ENCODE data around the gene PNMA6E. TPM values are rescaled to one million over a fixed set of nuclear protein-coding genes. Genes with fewer than 3 reads are reported as not detected.

The PNMA6E gene
- total and polyA plus RNA-seq, 2 experiments from 2014 or later: not detected

DNA sequence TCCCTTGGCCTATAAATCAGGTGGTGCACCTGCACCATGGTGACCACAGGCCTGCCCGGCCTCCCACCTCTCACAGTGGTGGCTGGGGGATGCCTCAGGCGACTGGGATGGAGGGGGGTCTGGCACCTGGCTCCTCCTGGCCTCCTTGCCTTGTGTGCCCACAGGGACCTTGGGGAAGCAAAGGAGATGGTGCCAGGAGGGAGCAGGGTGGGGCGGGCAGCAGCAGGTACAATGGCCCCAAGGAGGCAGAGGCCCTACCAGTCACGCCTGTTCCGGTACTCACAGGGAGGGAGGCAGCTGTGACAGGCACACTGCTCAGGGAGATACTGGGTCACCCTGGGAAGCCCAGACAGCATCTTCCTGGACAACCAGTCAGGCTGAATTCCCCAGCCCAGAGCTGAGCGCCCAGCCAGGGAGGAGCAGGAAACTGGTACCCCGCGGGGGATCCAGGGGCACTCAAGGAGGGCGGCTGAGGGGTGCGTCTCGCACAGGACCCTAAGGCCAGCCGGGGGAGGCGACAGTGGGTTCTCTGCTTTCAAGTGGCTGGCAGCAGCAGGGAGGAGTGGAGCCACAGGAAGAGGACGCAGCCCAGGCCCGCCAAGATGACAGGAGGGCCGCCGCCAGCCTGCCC is 45.9 kb upstream of the PNMA6E start (continued):
- TF ChIP-seq, protein P1, sequence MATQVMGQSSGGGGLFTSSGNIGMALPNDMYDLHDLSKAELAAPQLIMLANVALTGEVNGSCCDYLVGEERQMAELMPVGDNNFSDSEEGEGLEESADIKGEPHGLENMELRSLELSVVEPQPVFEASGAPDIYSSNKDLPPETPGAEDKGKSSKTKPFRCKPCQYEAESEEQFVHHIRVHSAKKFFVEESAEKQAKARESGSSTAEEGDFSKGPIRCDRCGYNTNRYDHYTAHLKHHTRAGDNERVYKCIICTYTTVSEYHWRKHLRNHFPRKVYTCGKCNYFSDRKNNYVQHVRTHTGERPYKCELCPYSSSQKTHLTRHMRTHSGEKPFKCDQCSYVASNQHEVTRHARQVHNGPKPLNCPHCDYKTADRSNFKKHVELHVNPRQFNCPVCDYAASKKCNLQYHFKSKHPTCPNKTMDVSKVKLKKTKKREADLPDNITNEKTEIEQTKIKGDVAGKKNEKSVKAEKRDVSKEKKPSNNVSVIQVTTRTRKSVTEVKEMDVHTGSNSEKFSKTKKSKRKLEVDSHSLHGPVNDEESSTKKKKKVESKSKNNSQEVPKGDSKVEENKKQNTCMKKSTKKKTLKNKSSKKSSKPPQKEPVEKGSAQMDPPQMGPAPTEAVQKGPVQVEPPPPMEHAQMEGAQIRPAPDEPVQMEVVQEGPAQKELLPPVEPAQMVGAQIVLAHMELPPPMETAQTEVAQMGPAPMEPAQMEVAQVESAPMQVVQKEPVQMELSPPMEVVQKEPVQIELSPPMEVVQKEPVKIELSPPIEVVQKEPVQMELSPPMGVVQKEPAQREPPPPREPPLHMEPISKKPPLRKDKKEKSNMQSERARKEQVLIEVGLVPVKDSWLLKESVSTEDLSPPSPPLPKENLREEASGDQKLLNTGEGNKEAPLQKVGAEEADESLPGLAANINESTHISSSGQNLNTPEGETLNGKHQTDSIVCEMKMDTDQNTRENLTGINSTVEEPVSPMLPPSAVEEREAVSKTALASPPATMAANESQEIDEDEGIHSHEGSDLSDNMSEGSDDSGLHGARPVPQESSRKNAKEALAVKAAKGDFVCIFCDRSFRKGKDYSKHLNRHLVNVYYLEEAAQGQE (IDR thresholded peaks at IDR 0.05; ENCODE audit: unreplicated experiment): no peak
- TF ChIP-seq ZNF114 (CRISPR knock-in tag; IDR thresholded peaks at IDR 0.05) (no peak), CREB1 (CRISPR knock-in tag; IDR thresholded peaks at IDR 0.05; ENCODE audit: low read depth) (no peak), NANOG (IDR thresholded peaks at IDR 0.05; ENCODE audit: borderline replicate concordance) (no peak), STAT1 (IDR thresholded peaks at IDR 0.05; ENCODE audit: unreplicated experiment) (no peak)
- TF ChIP-seq, protein P2, sequence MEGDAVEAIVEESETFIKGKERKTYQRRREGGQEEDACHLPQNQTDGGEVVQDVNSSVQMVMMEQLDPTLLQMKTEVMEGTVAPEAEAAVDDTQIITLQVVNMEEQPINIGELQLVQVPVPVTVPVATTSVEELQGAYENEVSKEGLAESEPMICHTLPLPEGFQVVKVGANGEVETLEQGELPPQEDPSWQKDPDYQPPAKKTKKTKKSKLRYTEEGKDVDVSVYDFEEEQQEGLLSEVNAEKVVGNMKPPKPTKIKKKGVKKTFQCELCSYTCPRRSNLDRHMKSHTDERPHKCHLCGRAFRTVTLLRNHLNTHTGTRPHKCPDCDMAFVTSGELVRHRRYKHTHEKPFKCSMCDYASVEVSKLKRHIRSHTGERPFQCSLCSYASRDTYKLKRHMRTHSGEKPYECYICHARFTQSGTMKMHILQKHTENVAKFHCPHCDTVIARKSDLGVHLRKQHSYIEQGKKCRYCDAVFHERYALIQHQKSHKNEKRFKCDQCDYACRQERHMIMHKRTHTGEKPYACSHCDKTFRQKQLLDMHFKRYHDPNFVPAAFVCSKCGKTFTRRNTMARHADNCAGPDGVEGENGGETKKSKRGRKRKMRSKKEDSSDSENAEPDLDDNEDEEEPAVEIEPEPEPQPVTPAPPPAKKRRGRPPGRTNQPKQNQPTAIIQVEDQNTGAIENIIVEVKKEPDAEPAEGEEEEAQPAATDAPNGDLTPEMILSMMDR (conservative IDR thresholded peaks at IDR 0.05; ENCODE audit: low read depth in 2 of 2): no peak

- H3K36me3 Mint-ChIP-seq (ENCODE audit: low read depth): no peaks in the 10 kb centered on the region
- H3K4me3 ChIP-seq: no peak overlapping the region
- no peaks in the 10 kb centered on the region for H4K20me1 ChIP-seq (replicated peaks; ENCODE audit: insufficient read depth)
- H2AFZ ChIP-seq: no peak overlapping the region
- H3K4me2 ChIP-seq: no peak overlapping the region
- peaks cover 5% of the 10 kb centered on the region for H3K27me3 Mint-ChIP-seq (ENCODE audit: insufficient read depth, low read depth, poor library complexity)
- no peaks in the 10 kb centered on the region for H3K4me1 ChIP-seq (ENCODE audit: insufficient read depth)
- H3F3A ChIP-seq (replicated peaks; ENCODE audit: low read depth): no peaks in the 10 kb centered on the region
- H3K27ac ChIP-seq (ENCODE audit: low read depth): no peak overlapping the region
- no peak overlapping the region for H3K27ac Mint-ChIP-seq
- H3K9me3 Mint-ChIP-seq: no peaks in the 10 kb centered on the region
- no peaks in the 10 kb centered on the region for H3K36me3 ChIP-seq (ENCODE audit: insufficient read depth)
- H3K4me1 Mint-ChIP-seq: no peaks in the 10 kb centered on the region
- H3K4me3 Mint-ChIP-seq: no peak overlapping the region
- H3K27me3 ChIP-seq (ENCODE audit: insufficient read depth): no peaks in the 10 kb centered on the region
- H3K79me2 ChIP-seq (replicated peaks; ENCODE audit: insufficient read depth): no peaks in the 10 kb centered on the region
- H3K9me2 ChIP-seq (ENCODE audit: insufficient read depth): no peaks in the 10 kb centered on the region
- no peak for ATAC-seq
- no peak for DNase-seq (ENCODE audit: low spot score)
- TF ChIP-seq ETS1 (IDR thresholded peaks at IDR 0.05): no peak
- TF ChIP-seq, protein P2 (conservative IDR thresholded peaks at IDR 0.05; ENCODE audit: low read depth in 2 of 2): no peak
- no peak for TF ChIP-seq ZNF331 (CRISPR knock-in tag; IDR thresholded peaks at IDR 0.05; ENCODE audit: low read depth)
- TF ChIP-seq STAT1 (IDR thresholded peaks at IDR 0.05; ENCODE audit: unreplicated experiment): no peak
- TF ChIP-seq NANOG (IDR thresholded peaks at IDR 0.05; ENCODE audit: borderline replicate concordance): no peak
- TF ChIP-seq, protein P3, sequence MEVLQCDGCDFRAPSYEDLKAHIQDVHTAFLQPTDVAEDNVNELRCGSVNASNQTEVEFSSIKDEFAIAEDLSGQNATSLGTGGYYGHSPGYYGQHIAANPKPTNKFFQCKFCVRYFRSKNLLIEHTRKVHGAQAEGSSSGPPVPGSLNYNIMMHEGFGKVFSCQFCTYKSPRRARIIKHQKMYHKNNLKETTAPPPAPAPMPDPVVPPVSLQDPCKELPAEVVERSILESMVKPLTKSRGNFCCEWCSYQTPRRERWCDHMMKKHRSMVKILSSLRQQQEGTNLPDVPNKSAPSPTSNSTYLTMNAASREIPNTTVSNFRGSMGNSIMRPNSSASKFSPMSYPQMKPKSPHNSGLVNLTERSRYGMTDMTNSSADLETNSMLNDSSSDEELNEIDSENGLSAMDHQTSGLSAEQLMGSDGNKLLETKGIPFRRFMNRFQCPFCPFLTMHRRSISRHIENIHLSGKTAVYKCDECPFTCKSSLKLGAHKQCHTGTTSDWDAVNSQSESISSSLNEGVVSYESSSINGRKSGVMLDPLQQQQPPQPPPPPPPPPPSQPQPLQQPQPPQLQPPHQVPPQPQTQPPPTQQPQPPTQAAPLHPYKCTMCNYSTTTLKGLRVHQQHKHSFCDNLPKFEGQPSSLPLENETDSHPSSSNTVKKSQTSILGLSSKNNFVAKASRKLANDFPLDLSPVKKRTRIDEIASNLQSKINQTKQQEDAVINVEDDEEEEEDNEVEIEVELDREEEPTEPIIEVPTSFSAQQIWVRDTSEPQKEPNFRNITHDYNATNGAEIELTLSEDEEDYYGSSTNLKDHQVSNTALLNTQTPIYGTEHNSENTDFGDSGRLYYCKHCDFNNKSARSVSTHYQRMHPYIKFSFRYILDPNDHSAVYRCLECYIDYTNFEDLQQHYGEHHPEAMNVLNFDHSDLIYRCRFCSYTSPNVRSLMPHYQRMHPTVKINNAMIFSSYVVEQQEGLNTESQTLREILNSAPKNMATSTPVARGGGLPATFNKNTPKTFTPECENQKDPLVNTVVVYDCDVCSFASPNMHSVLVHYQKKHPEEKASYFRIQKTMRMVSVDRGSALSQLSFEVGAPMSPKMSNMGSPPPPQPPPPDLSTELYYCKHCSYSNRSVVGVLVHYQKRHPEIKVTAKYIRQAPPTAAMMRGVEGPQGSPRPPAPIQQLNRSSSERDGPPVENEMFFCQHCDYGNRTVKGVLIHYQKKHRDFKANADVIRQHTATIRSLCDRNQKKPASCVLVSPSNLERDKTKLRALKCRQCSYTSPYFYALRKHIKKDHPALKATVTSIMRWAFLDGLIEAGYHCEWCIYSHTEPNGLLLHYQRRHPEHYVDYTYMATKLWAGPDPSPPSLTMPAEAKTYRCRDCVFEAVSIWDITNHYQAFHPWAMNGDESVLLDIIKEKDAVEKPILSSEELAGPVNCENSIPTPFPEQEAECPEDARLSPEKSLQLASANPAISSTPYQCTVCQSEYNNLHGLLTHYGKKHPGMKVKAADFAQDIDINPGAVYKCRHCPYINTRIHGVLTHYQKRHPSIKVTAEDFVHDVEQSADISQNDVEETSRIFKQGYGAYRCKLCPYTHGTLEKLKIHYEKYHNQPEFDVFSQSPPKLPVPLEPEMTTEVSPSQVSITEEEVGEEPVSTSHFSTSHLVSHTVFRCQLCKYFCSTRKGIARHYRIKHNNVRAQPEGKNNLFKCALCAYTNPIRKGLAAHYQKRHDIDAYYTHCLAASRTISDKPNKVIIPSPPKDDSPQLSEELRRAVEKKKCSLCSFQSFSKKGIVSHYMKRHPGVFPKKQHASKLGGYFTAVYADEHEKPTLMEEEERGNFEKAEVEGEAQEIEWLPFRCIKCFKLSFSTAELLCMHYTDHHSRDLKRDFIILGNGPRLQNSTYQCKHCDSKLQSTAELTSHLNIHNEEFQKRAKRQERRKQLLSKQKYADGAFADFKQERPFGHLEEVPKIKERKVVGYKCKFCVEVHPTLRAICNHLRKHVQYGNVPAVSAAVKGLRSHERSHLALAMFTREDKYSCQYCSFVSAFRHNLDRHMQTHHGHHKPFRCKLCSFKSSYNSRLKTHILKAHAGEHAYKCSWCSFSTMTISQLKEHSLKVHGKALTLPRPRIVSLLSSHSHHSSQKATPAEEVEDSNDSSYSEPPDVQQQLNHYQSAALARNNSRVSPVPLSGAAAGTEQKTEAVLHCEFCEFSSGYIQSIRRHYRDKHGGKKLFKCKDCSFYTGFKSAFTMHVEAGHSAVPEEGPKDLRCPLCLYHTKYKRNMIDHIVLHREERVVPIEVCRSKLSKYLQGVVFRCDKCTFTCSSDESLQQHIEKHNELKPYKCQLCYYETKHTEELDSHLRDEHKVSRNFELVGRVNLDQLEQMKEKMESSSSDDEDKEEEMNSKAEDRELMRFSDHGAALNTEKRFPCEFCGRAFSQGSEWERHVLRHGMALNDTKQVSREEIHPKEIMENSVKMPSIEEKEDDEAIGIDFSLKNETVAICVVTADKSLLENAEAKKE (CRISPR knock-in tag; IDR thresholded peaks at IDR 0.05): no peak
Observed at GRCh38 chrX:153446636-153446936, 45.4 kb upstream of the PNMA6E start.
